H1 (cell line): Measurements from ENCODE around the gene HMCN2. TPM values are rescaled to one million over a fixed set of nuclear protein-coding genes. Genes with fewer than 3 reads are reported as not detected.
A peak's percentile ranks its signal among the peaks of the same experiment; 100 is the strongest.

Source experiments
- CTCF ChIA-PET: fragments of 300-600 bp; sonication (Branson Sonifier 250); formaldehyde crosslinking; loops from one replicate; lab custom pipeline; 2021; ENCODE audit not compliant: partially characterized antibody; lab: Charles Lee
- POLR2A ChIA-PET: fragments of 300-600 bp; sonication (Branson Sonifier 250); formaldehyde crosslinking; loops from one replicate; lab custom pipeline; 2021; ENCODE audit warnings: inconsistent platforms; ENCODE audit not compliant: partially characterized antibody; lab: Charles Lee
- DNase-seq, 2 experiments: peaks; one replicate each; pipeline versions ENCODE4 v3.0.0 to v3.0.0-alpha.2; 2010 to 2022; ENCODE audit warnings: low spot score in 2 of 2, low read depth in 1 of 2, mixed read lengths in 1 of 2
- FAIRE-seq: peaks from 2 replicates; lab custom pipeline; 2011; peaks lifted over from hg19 to GRCh38; lab: Jason Lieb, UNC
- H2AFZ ChIP-seq: 2 replicates; pipeline ENCODE4 v1.8.1; 2012; ENCODE audit warnings: low read length, inconsistent platforms
- H2AK5ac ChIP-seq: 2 replicates; pipeline ENCODE4 v1.6.1; 2013; ENCODE audit warnings: low read depth, low read length
- H2BK120ac ChIP-seq: replicated peaks from 2 replicates; pipeline ENCODE3; 2013; ENCODE audit warnings: low read depth, low read length, inconsistent platforms
- H2BK12ac ChIP-seq: 2 replicates; pipeline ENCODE4 v1.6.1; 2013; ENCODE audit warnings: low read depth, low read length
- H2BK15ac ChIP-seq: 2 replicates; pipeline ENCODE4 v1.6.1; 2013; ENCODE audit warnings: low read length
- H2BK20ac ChIP-seq: 2 replicates; pipeline ENCODE4 v1.6.1; 2013; ENCODE audit warnings: low read length
- H2BK5ac ChIP-seq: 2 replicates; pipeline ENCODE4 v1.6.1; 2013; ENCODE audit warnings: low read depth, low read length
- H3K14ac ChIP-seq: 2 replicates; pipeline ENCODE4 v1.6.1; 2013; ENCODE audit warnings: inconsistent platforms; ENCODE audit not compliant: insufficient read length
- H3K18ac ChIP-seq: 2 replicates; pipeline ENCODE4 v1.6.1; 2013; ENCODE audit warnings: low read length; ENCODE audit errors: extremely low read depth
- H3K23ac ChIP-seq: 2 replicates; pipeline ENCODE4 v1.6.1; 2013; ENCODE audit warnings: inconsistent platforms; ENCODE audit not compliant: insufficient read length
- H3K23me2 ChIP-seq: 2 replicates; pipeline ENCODE4 v1.6.1; 2013; ENCODE audit warnings: low read depth, low read length
- H3K27ac ChIP-seq: 2 replicates; pipeline ENCODE4 v1.6.1; 2011; ENCODE audit warnings: low read depth, low read length, inconsistent platforms
- H3K27me3 ChIP-seq, 4 experiments: replicated peaks in 1 of 4; 1 replicate in 1 of 4; 2 replicates in 3 of 4; pipeline versions ENCODE4 v1.6.1 to v1.8.1; 2011 to 2013; ENCODE audit warnings: low read length in 3 of 4, mild to moderate bottlenecking in 3 of 4, inconsistent platforms in 2 of 4, mixed read lengths in 2 of 4, moderate library complexity in 1 of 4; ENCODE audit not compliant: control insufficient read depth in 3 of 4, insufficient read depth in 3 of 4; ENCODE audit errors: extremely low read depth in 1 of 4
- H3K36me3 ChIP-seq, 4 experiments: 2 replicates each; pipeline versions ENCODE4 v1.6.1 to v1.8.1; 2011 to 2013; ENCODE audit warnings: mild to moderate bottlenecking in 4 of 4, low read length in 3 of 4, moderate library complexity in 2 of 4, control low read depth in 1 of 4, inconsistent platforms in 1 of 4; ENCODE audit not compliant: insufficient read depth in 4 of 4, control insufficient read depth in 2 of 4
- H3K4ac ChIP-seq: replicated peaks from 2 replicates; pipeline ENCODE3; 2013; ENCODE audit warnings: low read length, low read depth, mixed read lengths, inconsistent platforms; ENCODE audit not compliant: insufficient read length
- H3K4me1 ChIP-seq, 4 experiments: replicated peaks in 1 of 4; 1 replicate in 1 of 4; 2 replicates in 3 of 4; pipeline versions ENCODE4 v1.6.1 to v1.8.1; 2011 to 2013; ENCODE audit warnings: low read length in 3 of 4, inconsistent platforms in 2 of 4, mixed read lengths in 1 of 4; ENCODE audit not compliant: insufficient read depth in 4 of 4, control insufficient read depth in 3 of 4
- H3K4me2 ChIP-seq, 2 experiments: 2 replicates each; pipeline versions ENCODE4 v1.6.1 to v1.8.1; 2011 to 2013; ENCODE audit warnings: low read depth in 2 of 2, low read length in 2 of 2, control low read depth in 1 of 2, inconsistent platforms in 1 of 2, mild to moderate bottlenecking in 1 of 2; ENCODE audit not compliant: insufficient read depth in 1 of 2
- H3K4me3 ChIP-seq, 4 experiments: fragments of 200-600, 300-600 bp in 1 of 4; sonication (generic), shearing (Covaris generic), sonication (Bioruptor Twin) in 1 of 4; 2 replicates each; pipeline versions ENCODE4 v1.5.1 to v1.8.1; 2011 to 2016; ENCODE audit warnings: low read length in 4 of 4, low read depth in 3 of 4, control low read depth in 2 of 4, inconsistent platforms in 2 of 4, mild to moderate bottlenecking in 2 of 4, mixed read lengths in 1 of 4, moderate library complexity in 1 of 4; ENCODE audit not compliant: insufficient read depth in 2 of 4; ENCODE audit errors: extremely low read depth in 1 of 4
- H3K56ac ChIP-seq: replicated peaks from 2 replicates; pipeline ENCODE3; 2013; ENCODE audit warnings: low read depth, mild to moderate bottlenecking, mixed read lengths, low read length, inconsistent platforms; ENCODE audit not compliant: insufficient read length
- H3K79me1 ChIP-seq: 2 replicates; pipeline ENCODE4 v1.6.1; 2013; ENCODE audit warnings: low read depth, low read length, control low read depth
- H3K79me2 ChIP-seq, 2 experiments: 2 replicates each; pipeline versions ENCODE4 v1.6.1 to v1.8.1; 2012 to 2013; ENCODE audit warnings: low read length in 2 of 2, mild to moderate bottlenecking in 2 of 2, inconsistent platforms in 1 of 2; ENCODE audit not compliant: insufficient read depth in 2 of 2, control insufficient read depth in 1 of 2
- H3K9ac ChIP-seq, 4 experiments: replicated peaks in 1 of 4; 1 replicate in 1 of 4; 2 replicates in 3 of 4; pipeline versions ENCODE4 v1.6.1 to v1.8.1; 2011 to 2013; ENCODE audit warnings: low read depth in 3 of 4, low read length in 3 of 4, control low read depth in 2 of 4, mild to moderate bottlenecking in 2 of 4, moderate library complexity in 2 of 4, inconsistent platforms in 1 of 4; ENCODE audit errors: extremely low read depth in 1 of 4
- H3K9me3 ChIP-seq, 2 experiments: 2 replicates each; pipeline versions ENCODE4 v1.6.1 to v1.8.1; 2012 to 2013; ENCODE audit warnings: mild to moderate bottlenecking in 2 of 2, moderate library complexity in 2 of 2, control low read depth in 1 of 2, inconsistent platforms in 1 of 2, low read depth in 1 of 2, low read length in 1 of 2, mixed read lengths in 1 of 2; ENCODE audit not compliant: insufficient read depth in 2 of 2
- H4K20me1 ChIP-seq, 2 experiments: replicated peaks in 1 of 2; 2 replicates each; pipeline versions ENCODE3 to v1.8.1; 2011 to 2013; ENCODE audit warnings: inconsistent platforms in 2 of 2, low read length in 2 of 2, mild to moderate bottlenecking in 1 of 2; ENCODE audit not compliant: insufficient read depth in 2 of 2, control insufficient read depth in 1 of 2
- H4K5ac ChIP-seq: 2 replicates; pipeline ENCODE4 v1.6.1; 2013; ENCODE audit warnings: low read length, low read depth, mixed read lengths, inconsistent platforms; ENCODE audit not compliant: insufficient read length
- H4K8ac ChIP-seq: 2 replicates; pipeline ENCODE4 v1.8.0; 2013; ENCODE audit warnings: mild to moderate bottlenecking, moderate library complexity, low read length, inconsistent platforms; ENCODE audit not compliant: insufficient read depth; ENCODE audit errors: extremely low read depth
- H4K91ac ChIP-seq: replicated peaks from 2 replicates; pipeline ENCODE3; 2013; ENCODE audit warnings: low read length, mixed read lengths, inconsistent platforms; ENCODE audit not compliant: insufficient read length
- BACH1 ChIP-seq: IDR thresholded peaks from 2 replicates; pipeline ENCODE4 v1.6.1; 2012; ENCODE audit warnings: low read length, improper control_type of control experiment
- HDAC2 ChIP-seq, 2 experiments: fragments of 300-600 bp in 1 of 2; sonication (generic) in 1 of 2; IDR thresholded peaks; 2 replicates each; pipeline ENCODE4 v1.6.1; 2011 to 2012; ENCODE audit warnings: low read depth in 2 of 2, low read length in 2 of 2, mild to moderate bottlenecking in 2 of 2, moderate library complexity in 2 of 2, borderline replicate concordance in 1 of 2, inconsistent platforms in 1 of 2
- JUND ChIP-seq: IDR thresholded peaks from 2 replicates; pipeline ENCODE4 v1.6.1; 2011; ENCODE audit warnings: mild to moderate bottlenecking, improper control_type of control experiment, low read length
- KDM1A ChIP-seq: fragments of 200-600, 300-600 bp; sonication (generic); IDR thresholded peaks from 2 replicates; pipeline ENCODE4 v1.7.1; 2016; ENCODE audit warnings: mild to moderate bottlenecking, low read length, borderline replicate concordance
- WGBS, 2 experiments: shearing (Covaris generic) in 1 of 2; methylation state at CpG; one replicate each; pipeline versions ENCODE4 v1.1.6 to v1.1.7; 2013 to 2015; ENCODE audit warnings: low lambda C conversion rate in 2 of 2, mixed read lengths in 2 of 2, inconsistent platforms in 1 of 2, low coverage in 1 of 2, missing lambda C conversion rate in 1 of 2; ENCODE audit not compliant: insufficient replicate concordance in 2 of 2, insufficient coverage in 1 of 2, insufficient read length in 1 of 2; ENCODE audit errors: extremely low coverage in 1 of 2, missing lambda C conversion rate in 1 of 2; 5-methylcytosine and 5-hydroxymethylcytosine counted together
- polyA plus RNA-seq, 7 experiments: library from polyadenylated mRNA; depleted of rRNA in 3 of 7; stranded (reverse) in 5 of 7; unstranded in 2 of 7; fragments of >200 nt in 5 of 7; fragments of 200-250 nt in 2 of 7; gene quantifications; 1 replicate in 5 of 7; 2 replicates in 1 of 7; 4 replicates in 1 of 7; pipeline versions ENCODE4 v1.2.1 to v1.2.3, GENCODE V29; 2011 to 2013; ENCODE audit warnings: missing spikeins in 2 of 7, mixed read lengths in 2 of 7
- total RNA-seq: library from RNA; stranded (reverse); fragmentation: NEBNext Ultra II Directional; extraction: Animal tissue kit (Norgen Biotek cat#: 25700); gene quantifications from 2 replicates; pipeline ENCODE4 v1.2.1, GENCODE V29; 2021
- TF ChIP-seq, protein P1 (sequence below): IDR thresholded peaks from 2 replicates; pipeline ENCODE4 v1.6.1; 2012; ENCODE audit warnings: low read length, inconsistent platforms

HMCN2 gene
- total and polyA plus RNA-seq, 2 of the 8 experiments (the other 6 are each of a cell fraction or from before 2014, with no cell fraction given), result 5.0 to 9.1 TPM

- ChIA-PET POLR2A (interaction anchor here (0.6 to 2.2 kb wide), 3 partner anchors 10 to 149 kb away, joined by 3 to 8 read pairs (median 3); no protein-coding TSS in a partner anchor), CTCF (interaction anchor here (0.7 to 1.9 kb wide), 4 partner anchors 10 to 240 kb away, joined by 3 to 8 read pairs (median 4); no protein-coding TSS in a partner anchor)
- no peak overlapping the region for H3K23ac ChIP-seq
- no peak overlapping the region for H4K91ac ChIP-seq
- H4K5ac ChIP-seq, result no peak overlapping the region
- H3K36me3 ChIP-seq, result peaks cover 0 to 4% (median 0%) of the 10 kb centered on the region in 4 experiments; a peak in 1 of 8 replicates
- no peak overlapping the region for H2BK120ac ChIP-seq
- peaks cover 8 to 33% (median 24%) of the 10 kb centered on the region in 4 experiments for H3K4me1 ChIP-seq
- 0 out of 4 replicates have a peak, but pooled peaks cover 0 to 7% of the 10 kb centered on the region in 2 experiments for H3K9me3 ChIP-seq
- H3K79me1 ChIP-seq, result 0 out of 2 replicates have a peak, but pooled peaks cover 2% of the 10 kb centered on the region
- 61% methylated on average over 10 of the region's 14 CpGs; no CpG with 5 or more reads in 1 of the 2 experiments for WGBS, 2 experiments
- 0 out of 2 replicates have a peak overlapping the region, but pooled peaks have one; percentile 72 for H2BK15ac ChIP-seq
- H3K4ac ChIP-seq, result no peak overlapping the region
- peaks cover 0 to 11% (median 7%) of the 10 kb centered on the region in 4 experiments; a peak in 3 of 7 replicates for H3K27me3 ChIP-seq
- H3K79me2 ChIP-seq, result peaks cover 0 to 20% of the 10 kb centered on the region in 2 experiments; a peak in 1 of 4 replicates
- H2BK20ac ChIP-seq, result peak overlapping the region; percentile 61; the same call in 1 of the 2 replicates
- no peaks in the 10 kb centered on the region for H4K20me1 ChIP-seq
- H2AFZ ChIP-seq, result no peak overlapping the region
- H3K9ac ChIP-seq, result no peak overlapping the region
- peaks cover 8% of the 10 kb centered on the region; the same call in 1 of the 2 replicates for H3K23me2 ChIP-seq
- no peak overlapping the region for H2BK12ac ChIP-seq
- H3K56ac ChIP-seq, result no peak overlapping the region
- H2AK5ac ChIP-seq, result no peak overlapping the region
- H4K8ac ChIP-seq, result peak overlapping the region; percentile 28; the same call in 1 of the 2 replicates
- H3K14ac ChIP-seq, result no peak overlapping the region
- DNase-seq, result no peak
- FAIRE-seq, result no peak
- peak overlapping the region; percentile 51 to 77 (median 65); a peak in 6 of 8 replicates for H3K4me3 ChIP-seq
- H3K18ac ChIP-seq, result no peak overlapping the region; the same call in 1 of the 2 replicates
- TF ChIP-seq BACH1 (no peak), JUND (no peak), HDAC2 (IDR thresholded peaks at IDR 0.05; ENCODE audit: borderline replicate concordance in 1 of 2, low read depth in 2 of 2, low read length in 2 of 2) (0 out of 4 replicates have a peak, but pooled peaks of 1 of the 2 experiments have one; percentile 19), KDM1A (peak; percentile 93)
- TF ChIP-seq, protein P1, sequence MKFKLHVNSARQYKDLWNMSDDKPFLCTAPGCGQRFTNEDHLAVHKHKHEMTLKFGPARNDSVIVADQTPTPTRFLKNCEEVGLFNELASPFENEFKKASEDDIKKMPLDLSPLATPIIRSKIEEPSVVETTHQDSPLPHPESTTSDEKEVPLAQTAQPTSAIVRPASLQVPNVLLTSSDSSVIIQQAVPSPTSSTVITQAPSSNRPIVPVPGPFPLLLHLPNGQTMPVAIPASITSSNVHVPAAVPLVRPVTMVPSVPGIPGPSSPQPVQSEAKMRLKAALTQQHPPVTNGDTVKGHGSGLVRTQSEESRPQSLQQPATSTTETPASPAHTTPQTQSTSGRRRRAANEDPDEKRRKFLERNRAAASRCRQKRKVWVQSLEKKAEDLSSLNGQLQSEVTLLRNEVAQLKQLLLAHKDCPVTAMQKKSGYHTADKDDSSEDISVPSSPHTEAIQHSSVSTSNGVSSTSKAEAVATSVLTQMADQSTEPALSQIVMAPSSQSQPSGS, result no peak
- H2BK5ac ChIP-seq, result no peak overlapping the region
- no peak overlapping the region for H3K27ac ChIP-seq
- H3K4me2 ChIP-seq, result peak overlapping the region; percentile 82 to 86
Observed at GRCh38 chr9:130443840-130444492, 178.4 kb downstream of the HMCN2 start.
